Smooth muscle cell (in vitro differentiated cells): ENCODE data around the gene KCNJ4. TPM values are rescaled to one million over a fixed set of nuclear protein-coding genes. Genes with fewer than 3 reads are reported as not detected.

ENCODE experiments used
- DNase-seq: peaks from one replicate; lab custom pipeline; 2025; ENCODE audit not compliant: unreplicated experiment; lab: John Stamatoyannopoulos, UW
- H2AFZ ChIP-seq: fragments of 200-600 bp; sonication (generic); 2 replicates; pipeline ENCODE4 v1.6.0; 2016; ENCODE audit warnings: antibody characterized with exemption, low read depth, mild to moderate bottlenecking
- H3F3A ChIP-seq: fragments of 200-600 bp; sonication (generic); 2 replicates; pipeline ENCODE4 v1.6.0; 2017; ENCODE audit warnings: antibody characterized with exemption, low read depth
- H3K27ac ChIP-seq: fragments of 200-600 bp; sonication (generic); 2 replicates; pipeline ENCODE4 v1.5.1; 2016; ENCODE audit warnings: low read depth, mild to moderate bottlenecking
- H3K27me3 ChIP-seq: fragments of 200-600 bp; sonication (generic); 2 replicates; pipeline ENCODE4 v1.6.1; 2016; ENCODE audit warnings: low read depth, mild to moderate bottlenecking
- H3K36me3 ChIP-seq: fragments of 200-600 bp; sonication (generic); 2 replicates; pipeline ENCODE4 v1.5.1; 2016; ENCODE audit warnings: low read depth
- H3K4me1 ChIP-seq: fragments of 200-600 bp; sonication (generic); 2 replicates; pipeline ENCODE4 v1.5.1; 2016; ENCODE audit warnings: low read depth
- H3K4me2 ChIP-seq: fragments of 200-600 bp; sonication (generic); 2 replicates; pipeline ENCODE4 v1.6.0; 2016; ENCODE audit warnings: mild to moderate bottlenecking
- H3K4me3 ChIP-seq: fragments of 200-600 bp; sonication (generic); 2 replicates; pipeline ENCODE4 v1.5.1; 2016; ENCODE audit warnings: mild to moderate bottlenecking
- H3K79me2 ChIP-seq: fragments of 200-600 bp; sonication (generic); 2 replicates; pipeline ENCODE4 v1.6.0; 2016; ENCODE audit warnings: low read depth, mild to moderate bottlenecking
- H3K9ac ChIP-seq: fragments of 200-600 bp; sonication (generic); 2 replicates; pipeline ENCODE4 v1.6.0; 2016; ENCODE audit warnings: low read depth
- H3K9me3 ChIP-seq: fragments of 200-600 bp; sonication (generic); replicated peaks from 2 replicates; pipeline ENCODE4 v1.5.1; 2016; ENCODE audit warnings: low read depth
- H4K20me1 ChIP-seq: fragments of 200-600 bp; sonication (generic); 2 replicates; pipeline ENCODE4 v1.6.0; 2016; ENCODE audit warnings: low read depth
- CTCF ChIP-seq: fragments of 200-600 bp; sonication (generic); IDR thresholded peaks from 2 replicates; pipeline ENCODE4 v1.5.1; 2017; ENCODE audit warnings: borderline replicate concordance, mild to moderate bottlenecking, antibody characterized with exemption; ENCODE audit not compliant: insufficient read depth, poor library complexity, severe bottlenecking
- WGBS: methylation state at CpG from one replicate; pipeline ENCODE4 v1.1.7; 2016; ENCODE audit warnings: low lambda C conversion rate; 5-methylcytosine and 5-hydroxymethylcytosine counted together
- polyA plus RNA-seq: library from polyadenylated mRNA; unstranded; fragments of >200 nt; fragmentation: Nextera tagmentation; extraction: Ambion mirVana; gene quantifications from 2 replicates; pipeline ENCODE4 v1.2.1, GENCODE V29; 2016
- total RNA-seq: library from RNA; depleted of rRNA; stranded (reverse); fragments of >200 nt; gene quantifications from 2 replicates; pipeline ENCODE4 v1.2.3, GENCODE V29; 2014

KCNJ4 gene
- total and polyA plus RNA-seq, 2 experiments from 2014 or later: not detected

GRCh38 chr22:38497869-38498268 lies 42.9 kb upstream of the KCNJ4 start:
- DNase-seq: no peak
- no peak overlapping the region for H3K4me3 ChIP-seq
- no peak overlapping the region for H3K27ac ChIP-seq
- no peak overlapping the region for H3K4me2 ChIP-seq
- H3K79me2 ChIP-seq: peaks cover 82% of the 10 kb centered on the region
- peaks cover 100% of the 10 kb centered on the region for H4K20me1 ChIP-seq
- H3K4me1 ChIP-seq: peaks cover 3% of the 10 kb centered on the region
- TF ChIP-seq CTCF: no peak
- H3K27me3 ChIP-seq: no peaks in the 10 kb centered on the region
- H3K36me3 ChIP-seq: peaks cover 50% of the 10 kb centered on the region
- no peak overlapping the region for H3K9ac ChIP-seq
- no peaks in the 10 kb centered on the region for H3K9me3 ChIP-seq
- WGBS: 99% methylated on average over 3 of the region's 3 CpGs
- no peak overlapping the region for H2AFZ ChIP-seq
- H3F3A ChIP-seq: peaks cover 48% of the 10 kb centered on the region

- H3K4me2 ChIP-seq: no peak overlapping the region
- peaks cover 60% of the 10 kb centered on the region for H3F3A ChIP-seq
- H4K20me1 ChIP-seq: peaks cover 100% of the 10 kb centered on the region
- peaks cover 69% of the 10 kb centered on the region for H3K79me2 ChIP-seq
- H3K4me1 ChIP-seq: no peaks in the 10 kb centered on the region
- no peak for DNase-seq
- TF ChIP-seq CTCF: no peak
- H2AFZ ChIP-seq: no peak overlapping the region
- H3K9ac ChIP-seq: no peak overlapping the region
- no peak overlapping the region for H3K4me3 ChIP-seq
- peak overlapping the region; percentile 57 for H3K27ac ChIP-seq
- H3K9me3 ChIP-seq: no peaks in the 10 kb centered on the region
- H3K36me3 ChIP-seq: peaks cover 50% of the 10 kb centered on the region
- WGBS: 97% methylated on average over 12 of the region's 12 CpGs
- H3K27me3 ChIP-seq: no peaks in the 10 kb centered on the region
Measured at GRCh38 chr22:38494939-38495338, 39.9 kb upstream of the KCNJ4 start.

DNA sequence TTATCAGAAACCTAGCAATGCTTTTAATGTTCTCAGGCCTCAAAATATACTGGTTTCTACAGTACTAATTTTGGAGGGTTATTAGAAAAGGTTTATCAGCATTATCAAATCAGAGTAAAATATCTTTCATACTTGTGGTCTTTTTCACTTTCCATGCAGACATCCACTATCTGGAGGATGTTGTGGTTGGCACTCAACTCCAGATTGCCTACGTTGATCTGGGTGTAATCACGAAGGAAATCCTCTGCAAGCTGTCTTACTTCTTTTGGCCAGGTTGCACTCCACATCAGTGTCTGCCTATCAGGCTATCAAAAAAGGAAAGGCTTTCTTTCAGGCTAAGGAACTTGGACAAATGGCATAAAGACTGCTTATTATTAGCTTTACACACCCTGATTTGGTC lies 39.5 kb upstream of the KCNJ4 start:
- Histone ChIP-seq H3K9me3 (no peaks in the 10 kb centered on the region), H3K4me3 (no peak overlapping the region), H3K36me3 (peaks cover 46% of the 10 kb centered on the region), H3K27me3 (no peaks in the 10 kb centered on the region), H3K4me2 (no peak overlapping the region), H2AFZ (no peak overlapping the region), H4K20me1 (peaks cover 100% of the 10 kb centered on the region), H3K9ac (no peak overlapping the region), H3F3A (peaks cover 64% of the 10 kb centered on the region), H3K79me2 (peaks cover 69% of the 10 kb centered on the region), H3K27ac (peak overlapping the region; percentile 57), H3K4me1 (no peaks in the 10 kb centered on the region)
- no peak for DNase-seq
- TF ChIP-seq CTCF: no peak
- 27% methylated on average over 2 of the region's 2 CpGs for WGBS

GRCh38 chr22:38491707-38492348 lies 36.8 kb upstream of the KCNJ4 start:
- TF ChIP-seq CTCF: no peak
- Histone ChIP-seq H3K9me3 (no peaks in the 10 kb centered on the region), H3F3A (peaks cover 76% of the 10 kb centered on the region), H3K4me2 (no peak overlapping the region), H3K9ac (no peak overlapping the region), H3K4me3 (no peak overlapping the region), H3K27ac (peak overlapping the region; percentile 57), H3K4me1 (no peaks in the 10 kb centered on the region), H2AFZ (no peak overlapping the region), H4K20me1 (peaks cover 100% of the 10 kb centered on the region), H3K79me2 (peaks cover 62% of the 10 kb centered on the region), H3K27me3 (no peaks in the 10 kb centered on the region), H3K36me3 (peaks cover 38% of the 10 kb centered on the region)
- WGBS: 95% methylated on average over 5 of the region's 5 CpGs
- DNase-seq: no peak
